ENCODE data around the gene CTH.
"Not testable (repeated sequence)": the region's sequence is repeated elsewhere in the genome, so short reads cannot be mapped to it uniquely, and the experiment has no call there.

CTH gene

GRCh38 chr1:70410604-70411359, at the start of gene CTH:
TSS of gene CTH (plus strand) at chr1:70411268. CDS start at chr1:70411416, 148 bp downstream.
- TF ChIP-seq CTCF (IDR thresholded peaks at IDR 0.05; ENCODE audit: low read depth, low read length): no peak
- H3K4me3 ChIP-seq (ENCODE audit: low read depth, low read length): peak within 1 kb of the TSS; percentile 86

- no peak for TF ChIP-seq CTCF (IDR thresholded peaks at IDR 0.05; ENCODE audit: low read depth, low read length)
- H3K4me3 ChIP-seq (ENCODE audit: low read depth, low read length): no peak overlapping the region
Measured at GRCh38 chr1:70361727-70362398, 49.2 kb upstream of the CTH start.

GRCh38 chr1:70364439-70364838, 46.6 kb upstream of the CTH start:
- H3K4me3 ChIP-seq (ENCODE audit: low read depth, low read length): no peak overlapping the region
- TF ChIP-seq CTCF (IDR thresholded peaks at IDR 0.05; ENCODE audit: low read depth, low read length): no peak

- H3K4me3 ChIP-seq (ENCODE audit: low read depth, low read length): not testable (repeated sequence)
Measured at GRCh38 chr1:70366425-70366952, 44.6 kb upstream of the CTH start.

GRCh38 chr1:70366997-70367396, 44.1 kb upstream of the CTH start:
- H3K4me3 ChIP-seq (ENCODE audit: low read depth, low read length): not testable (repeated sequence)

- not testable (repeated sequence) for H3K4me3 ChIP-seq (ENCODE audit: low read depth, low read length)
Measured at GRCh38 chr1:70367397-70367796, 43.7 kb upstream of the CTH start.

- H3K4me3 ChIP-seq (ENCODE audit: low read depth, low read length): not testable (repeated sequence)
Measured at GRCh38 chr1:70371586-70371985, 39.5 kb upstream of the CTH start.

- no peak overlapping the region for H3K4me3 ChIP-seq (ENCODE audit: low read depth, low read length)
- no peak for TF ChIP-seq CTCF (IDR thresholded peaks at IDR 0.05; ENCODE audit: low read depth, low read length)
Measured at GRCh38 chr1:70372426-70372825, 38.6 kb upstream of the CTH start.

- not testable (repeated sequence) for H3K4me3 ChIP-seq (ENCODE audit: low read depth, low read length)
Measured at GRCh38 chr1:70373580-70373979, 37.5 kb upstream of the CTH start.

GRCh38 chr1:70376196-70376595, 34.9 kb upstream of the CTH start:
- no peak for TF ChIP-seq CTCF (IDR thresholded peaks at IDR 0.05; ENCODE audit: low read depth, low read length)
- H3K4me3 ChIP-seq (ENCODE audit: low read depth, low read length): no peak overlapping the region

Data from WI38 (cell line).